ENCODE data around the gene HORMAD1. TPM values are rescaled to one million over a fixed set of nuclear protein-coding genes. Genes with fewer than 3 reads are reported as not detected.

The HORMAD1 gene
- total and polyA plus RNA-seq, 7 donors, result 0.32 to 0.69 TPM; not detected in 5

DNA sequence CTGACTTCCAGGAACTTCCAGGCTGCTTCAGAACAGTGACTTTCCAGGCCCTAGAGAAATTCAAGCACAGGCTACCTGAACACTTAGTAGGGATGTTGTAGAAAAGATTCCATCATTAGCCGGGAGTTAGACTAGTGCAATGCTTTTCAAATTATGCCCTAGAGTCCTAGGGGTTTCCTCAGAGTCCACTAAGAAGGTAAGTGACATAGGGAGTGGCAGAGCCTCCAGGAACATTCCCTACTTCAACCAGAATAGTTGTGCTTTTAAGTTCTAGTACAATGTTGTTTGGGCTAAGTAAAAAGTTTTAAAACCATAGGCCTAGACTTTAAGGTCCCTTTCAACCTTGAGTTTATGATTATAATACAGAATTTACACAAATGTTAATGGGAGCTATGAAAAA, 14.6 kb downstream of the HORMAD1 start:
- Histone ChIP-seq H3K36me3 (no peaks in the 10 kb centered on the region), H3K9me3 (no peaks in the 10 kb centered on the region), H3K4me1 (no peaks in the 10 kb centered on the region), H3K4me3 (no peak overlapping the region), H3K27ac (no peak overlapping the region), H3K27me3 (no peaks in the 10 kb centered on the region)
- DNase-seq, result no peak
- WGBS, 2 donors, result 87 to 90% methylated on average over 1 of the region's 1 CpG
- intact Hi-C loops (cut with DNase I), result no loop called here
- TF ChIP-seq EP300 (IDR thresholded peaks at IDR 0.05), result no peak
- TF ChIP-seq POLR2AphosphoS5 (IDR thresholded peaks at IDR 0.05), result no peak
- no peak for TF ChIP-seq POLR2A (IDR thresholded peaks at IDR 0.05)
- TF ChIP-seq, protein P1, sequence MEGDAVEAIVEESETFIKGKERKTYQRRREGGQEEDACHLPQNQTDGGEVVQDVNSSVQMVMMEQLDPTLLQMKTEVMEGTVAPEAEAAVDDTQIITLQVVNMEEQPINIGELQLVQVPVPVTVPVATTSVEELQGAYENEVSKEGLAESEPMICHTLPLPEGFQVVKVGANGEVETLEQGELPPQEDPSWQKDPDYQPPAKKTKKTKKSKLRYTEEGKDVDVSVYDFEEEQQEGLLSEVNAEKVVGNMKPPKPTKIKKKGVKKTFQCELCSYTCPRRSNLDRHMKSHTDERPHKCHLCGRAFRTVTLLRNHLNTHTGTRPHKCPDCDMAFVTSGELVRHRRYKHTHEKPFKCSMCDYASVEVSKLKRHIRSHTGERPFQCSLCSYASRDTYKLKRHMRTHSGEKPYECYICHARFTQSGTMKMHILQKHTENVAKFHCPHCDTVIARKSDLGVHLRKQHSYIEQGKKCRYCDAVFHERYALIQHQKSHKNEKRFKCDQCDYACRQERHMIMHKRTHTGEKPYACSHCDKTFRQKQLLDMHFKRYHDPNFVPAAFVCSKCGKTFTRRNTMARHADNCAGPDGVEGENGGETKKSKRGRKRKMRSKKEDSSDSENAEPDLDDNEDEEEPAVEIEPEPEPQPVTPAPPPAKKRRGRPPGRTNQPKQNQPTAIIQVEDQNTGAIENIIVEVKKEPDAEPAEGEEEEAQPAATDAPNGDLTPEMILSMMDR (IDR thresholded peaks at IDR 0.05), result no peak

DNA sequence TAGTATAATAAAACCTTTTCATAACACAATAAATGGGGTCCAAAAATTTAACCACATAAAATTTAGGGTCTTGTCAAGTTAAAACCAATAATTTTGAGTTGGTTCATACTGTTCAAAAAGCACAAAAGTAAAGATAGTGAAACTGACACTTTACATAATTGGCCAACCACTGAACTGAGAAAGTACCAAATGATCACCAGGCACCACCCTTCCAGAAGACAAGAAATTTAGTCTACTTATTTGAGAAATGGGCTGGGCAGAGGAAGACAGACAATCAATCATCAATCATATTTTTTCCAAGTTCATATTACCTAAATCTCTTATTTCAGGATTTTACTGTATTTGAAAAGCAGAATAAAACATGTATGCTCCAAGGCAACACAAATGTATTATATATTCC, 17.3 kb downstream of the HORMAD1 start:
- H3K4me3 ChIP-seq, result no peak overlapping the region
- H3K36me3 ChIP-seq, result no peaks in the 10 kb centered on the region
- no peak for DNase-seq
- no peaks in the 10 kb centered on the region for H3K27me3 ChIP-seq
- no peaks in the 10 kb centered on the region for H3K4me1 ChIP-seq
- H3K9me3 ChIP-seq, result no peaks in the 10 kb centered on the region
- intact Hi-C loops (cut with DNase I), result no loop called here
- TF ChIP-seq POLR2AphosphoS5 (IDR thresholded peaks at IDR 0.05) (no peak), EP300 (IDR thresholded peaks at IDR 0.05) (no peak), POLR2A (IDR thresholded peaks at IDR 0.05) (no peak)
- TF ChIP-seq, protein P1 (IDR thresholded peaks at IDR 0.05), result no peak
- H3K27ac ChIP-seq, result no peak overlapping the region

DNA sequence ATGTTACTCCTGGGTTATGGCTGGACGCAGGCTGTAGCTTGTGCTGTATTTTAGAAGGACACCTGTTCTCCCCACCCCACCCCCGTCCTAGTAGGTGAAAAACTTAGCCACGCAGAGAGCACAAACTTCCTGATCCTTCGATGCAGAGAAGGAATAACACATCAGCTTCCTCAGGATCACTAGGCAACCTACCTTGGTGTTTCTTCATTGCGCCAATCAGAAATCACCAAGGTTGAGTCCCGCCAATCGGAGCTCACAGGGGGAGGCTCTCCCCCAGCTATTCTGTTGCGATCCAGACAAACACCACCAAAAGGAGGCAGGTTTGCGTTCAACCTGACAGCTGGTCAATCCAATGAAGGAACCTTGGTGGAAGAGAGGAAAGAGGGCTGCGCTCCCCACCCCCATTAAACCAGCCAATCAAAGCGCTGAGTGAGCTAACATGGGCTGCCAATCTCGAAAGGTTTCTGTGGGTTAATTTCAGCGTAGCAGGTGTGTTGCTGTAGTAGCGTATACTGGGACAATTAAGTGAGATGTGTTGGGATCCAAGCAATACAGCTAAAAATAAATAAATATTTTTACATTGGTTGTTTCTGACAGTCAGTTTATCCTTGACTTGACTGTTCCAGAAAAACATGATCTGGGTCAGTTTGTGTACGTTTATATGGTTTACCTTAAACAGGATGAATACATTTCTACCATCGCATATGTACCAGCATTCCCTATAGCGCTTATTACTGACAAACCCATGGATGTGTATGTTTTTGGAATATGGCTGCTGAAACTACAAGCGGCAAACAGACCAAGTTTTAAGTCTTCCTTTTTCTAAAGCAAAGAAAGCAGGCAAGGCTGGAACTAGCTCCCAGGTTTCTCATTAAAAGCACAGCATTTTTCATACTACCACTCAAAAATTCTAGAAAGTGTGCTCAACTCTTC, 23.4 kb downstream of the HORMAD1 start, which contains the start of gene GOLPH3L:
Gene GOLPH3L (minus strand): TSS at position 160 of the 933 bp plus-strand sequence. CDS start 2,316 bp downstream, outside the sequence.
- DNase-seq, result peak; percentile 98
- intact Hi-C loops (cut with DNase I), result loop anchor here (5.0 to 10.0 kb wide), 3 partner anchors 65 to 228 kb away; partner anchors contain the start of gene SETDB1

DNA sequence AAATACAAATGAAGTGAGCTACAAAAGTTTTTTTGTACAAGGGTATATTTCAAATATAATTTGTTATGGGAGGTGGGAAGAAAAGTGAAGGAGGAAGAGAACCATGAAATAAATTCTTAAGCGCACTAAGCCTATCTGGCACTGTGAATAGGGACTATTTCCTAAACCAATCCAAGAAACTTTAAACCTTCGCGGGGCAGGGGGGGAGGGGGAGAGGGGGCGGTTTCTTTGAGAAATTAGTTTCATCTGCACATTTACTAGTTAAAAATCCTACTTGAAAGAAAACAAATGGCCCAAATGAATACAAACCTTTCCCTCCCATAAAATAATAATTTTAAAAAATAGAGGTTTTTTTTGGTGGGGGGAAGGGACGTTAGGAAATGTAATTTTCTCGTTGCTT, 24.1 kb downstream of the HORMAD1 start:
- 0% methylated on average over 6 of the region's 6 CpGs for WGBS, 2 donors
- TF ChIP-seq POLR2A (IDR thresholded peaks at IDR 0.05) (no peak), EP300 (IDR thresholded peaks at IDR 0.05) (no peak)
- H3K4me1 ChIP-seq, result peaks cover 0 to 24% (median 6%) of the 10 kb centered on the region in 4 donors

More for the DNA sequence above, 23.4 kb downstream of the HORMAD1 start, which contains the start of gene GOLPH3L:
- H3K27me3 ChIP-seq, result no peaks in the 10 kb centered on the region
- peaks cover 2 to 27% (median 6%) of the 10 kb centered on the region in 4 donors for H3K36me3 ChIP-seq
- no peaks in the 10 kb centered on the region for H3K9me3 ChIP-seq
- peaks cover 0 to 24% (median 6%) of the 10 kb centered on the region in 4 donors for H3K4me1 ChIP-seq
- peak within 1 kb of the TSS; percentile 79 to 80 (median 79) for H3K27ac ChIP-seq
- TF ChIP-seq POLR2A (IDR thresholded peaks at IDR 0.05) (peak in 1 of 2 donors; percentile 58), POLR2AphosphoS5 (IDR thresholded peaks at IDR 0.05) (peak; percentile 52 to 85 (median 84)), EP300 (IDR thresholded peaks at IDR 0.05) (no peak)
- peak within 1 kb of the TSS; percentile 60 to 73 (median 64) for H3K4me3 ChIP-seq
- WGBS, 2 donors, result 1% methylated on average over 18 of the region's 18 CpGs

DNA sequence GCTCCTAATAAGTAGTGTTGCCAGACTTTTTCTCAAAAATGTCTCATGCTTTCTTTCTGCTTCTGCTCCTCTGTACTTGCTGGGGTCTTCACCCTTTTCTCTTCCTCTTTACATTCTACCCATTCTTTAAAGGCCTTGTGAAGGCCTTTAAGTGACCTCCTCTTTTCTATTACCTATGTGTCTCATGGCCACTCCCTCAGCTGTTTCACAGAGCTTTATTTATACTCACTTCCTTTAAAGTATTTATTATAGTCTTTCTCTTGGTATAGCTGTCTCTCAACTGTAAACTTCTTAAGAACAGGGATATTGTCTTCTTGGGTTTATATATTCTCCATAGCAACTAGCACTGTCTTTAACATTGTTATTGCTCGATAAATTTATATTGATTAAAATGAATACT, 24.5 kb downstream of the HORMAD1 start:
- no peak for DNase-seq
- H3K9me3 ChIP-seq, result no peaks in the 10 kb centered on the region
- intact Hi-C loops (cut with DNase I), result loop anchor here (5.0 to 10.0 kb wide), 3 partner anchors 64 to 229 kb away; partner anchors contain the start of gene SETDB1
- WGBS, 2 donors, result 4 to 25% methylated on average over 1 of the region's 1 CpG
- H3K27ac ChIP-seq, result peak overlapping the region; percentile 79 to 80 (median 79)
- H3K4me3 ChIP-seq, result peak overlapping the region in 3 of 4 donors; percentile 61 to 73 (median 67)
- H3K4me1 ChIP-seq, result peaks cover 0 to 24% (median 6%) of the 10 kb centered on the region in 4 donors
- peaks cover 4 to 38% (median 9%) of the 10 kb centered on the region in 4 donors for H3K36me3 ChIP-seq
- H3K27me3 ChIP-seq, result no peaks in the 10 kb centered on the region
- TF ChIP-seq, protein P1 (IDR thresholded peaks at IDR 0.05), result no peak
- TF ChIP-seq POLR2AphosphoS5 (IDR thresholded peaks at IDR 0.05), result no peak
- TF ChIP-seq EP300 (IDR thresholded peaks at IDR 0.05), result no peak
- TF ChIP-seq POLR2A (IDR thresholded peaks at IDR 0.05), result no peak

More for the DNA sequence above, 24.1 kb downstream of the HORMAD1 start:
- H3K36me3 ChIP-seq, result peaks cover 4 to 33% (median 7%) of the 10 kb centered on the region in 4 donors
- H3K9me3 ChIP-seq, result no peaks in the 10 kb centered on the region
- no peaks in the 10 kb centered on the region for H3K27me3 ChIP-seq
- DNase-seq, result no peak
- peak overlapping the region; percentile 79 to 80 (median 79) for H3K27ac ChIP-seq
- peak overlapping the region; percentile 60 to 73 (median 64) for H3K4me3 ChIP-seq
- intact Hi-C loops (cut with DNase I), result loop anchor here (5.0 to 10.0 kb wide), 3 partner anchors 64 to 228 kb away; partner anchors contain the start of gene SETDB1

Data from sigmoid colon (tissue), 7 donors.